NCI-H1436 (cell line): ENCODE results near the gene PTGIS.
"Not testable (repeated sequence)": the region's sequence is repeated elsewhere in the genome, so short reads cannot be mapped to it uniquely, and the experiment has no call there.

Experiments used
- DNase-seq: peaks from one replicate; lab custom pipeline; 2025; lab: John Stamatoyannopoulos, UW

Gene PTGIS

DNA sequence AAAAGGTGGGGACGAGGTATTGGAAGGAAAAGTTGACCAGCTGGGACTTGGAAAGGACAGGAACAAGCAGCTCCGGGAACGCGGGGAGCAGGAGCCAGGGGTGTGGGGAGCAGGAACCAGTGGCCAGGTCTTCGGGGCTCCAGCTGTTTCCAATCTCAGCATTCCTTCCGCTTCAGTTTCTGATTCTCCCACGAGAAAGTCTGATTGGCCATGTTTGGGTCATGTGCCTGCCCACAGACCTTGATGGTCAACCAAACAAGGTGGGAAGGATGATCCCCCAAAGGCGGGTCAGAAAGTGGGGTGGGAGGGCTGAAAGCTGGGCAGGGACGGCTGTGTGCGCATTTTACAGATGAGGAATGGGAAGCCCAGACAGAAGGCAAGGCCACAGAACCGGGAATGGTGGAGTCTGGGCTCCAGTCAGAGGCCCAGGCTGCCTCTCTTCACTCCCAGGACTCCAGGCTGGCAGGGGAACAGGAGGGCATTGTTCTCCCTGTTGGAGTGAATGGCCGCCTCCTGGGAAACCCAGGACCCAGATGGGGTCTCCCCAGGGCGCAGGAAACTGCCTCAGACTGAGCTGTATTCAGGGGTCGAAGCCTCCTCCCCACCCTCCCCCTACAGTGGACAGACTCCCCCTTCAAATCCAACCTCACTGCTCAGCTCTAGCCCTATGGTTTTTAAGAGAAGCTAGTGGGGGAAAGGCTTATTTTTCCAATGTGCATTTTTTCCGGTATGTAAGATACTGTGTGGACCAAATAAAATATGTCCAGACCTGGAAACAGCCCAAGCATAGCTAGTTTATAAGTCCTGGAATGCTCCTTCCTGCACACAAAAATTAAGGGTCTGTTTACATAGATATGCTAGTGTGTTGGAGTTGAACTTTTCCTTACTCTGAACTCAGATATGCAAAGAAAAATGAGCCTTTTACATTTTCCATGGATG, 12.2 kb upstream of the PTGIS start:
- DNase-seq = no peak

DNA sequence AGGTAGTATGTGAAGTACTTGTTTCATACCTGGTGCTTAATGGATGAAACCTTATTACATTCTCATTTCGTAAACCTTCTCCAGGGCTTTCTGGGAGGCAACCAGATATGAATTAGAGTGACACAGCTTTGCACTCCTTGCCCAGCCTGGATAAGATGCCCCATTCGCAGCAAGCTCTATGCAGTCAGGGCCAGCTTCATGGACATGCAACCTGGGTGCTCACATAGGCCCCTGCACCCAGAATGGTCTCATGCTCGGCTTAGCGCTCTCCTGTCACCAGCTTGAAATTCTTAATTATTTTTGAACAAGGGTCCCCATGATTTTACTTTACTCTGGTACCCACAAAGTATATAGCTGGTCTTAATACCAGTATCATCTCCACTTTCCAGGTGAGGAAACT, 11.3 kb upstream of the PTGIS start:
- DNase-seq = no peak

DNA sequence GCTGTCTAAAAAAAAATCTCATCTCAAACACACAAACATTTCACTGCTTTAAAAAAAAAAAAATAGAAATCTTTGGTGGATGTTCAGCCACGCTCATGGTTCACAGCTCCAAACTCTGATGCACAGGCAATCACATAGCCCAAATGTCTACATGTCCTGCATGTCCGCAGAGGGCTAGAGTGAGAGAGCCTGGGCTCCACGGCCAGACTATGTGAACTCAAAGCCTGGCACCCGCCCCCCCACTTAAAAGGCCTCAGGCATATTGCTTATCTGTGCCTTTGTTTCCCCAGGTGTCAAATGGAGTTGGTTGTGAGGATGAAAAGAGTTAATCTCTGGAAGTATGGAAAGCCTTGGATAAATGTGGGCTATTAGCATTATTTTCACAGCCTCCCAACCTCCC, 10.5 kb upstream of the PTGIS start:
- no peak for DNase-seq

- no peak for DNase-seq
These were observed 7.7 kb upstream of the PTGIS start for GRCh38 chr20:49575551-49576060.

DNA sequence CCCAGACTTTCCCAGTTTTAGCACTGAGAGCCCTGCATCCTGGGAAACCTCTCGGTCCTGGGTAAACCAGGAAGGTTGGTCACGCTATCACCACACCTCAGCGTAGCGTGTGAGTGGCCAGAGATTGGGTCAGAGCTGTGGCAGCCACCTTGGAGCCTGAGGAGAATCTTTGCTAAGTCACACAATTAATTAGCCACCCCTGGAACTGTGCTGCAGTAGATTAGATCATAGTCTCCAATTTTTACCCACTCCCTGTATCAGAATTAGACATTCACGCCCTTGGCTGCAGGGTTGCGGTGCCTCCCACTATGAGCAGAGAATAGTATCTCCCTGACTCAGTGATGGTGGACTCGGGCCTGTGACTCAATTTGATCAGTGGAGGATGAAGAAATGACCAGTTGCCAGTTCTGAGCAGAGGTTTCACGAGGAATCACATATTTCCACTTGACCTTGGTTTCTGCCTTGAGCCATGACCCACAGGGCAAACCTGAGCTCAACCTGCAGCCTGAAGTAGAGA, 6.0 kb upstream of the PTGIS start:
- no peak for DNase-seq

DNA sequence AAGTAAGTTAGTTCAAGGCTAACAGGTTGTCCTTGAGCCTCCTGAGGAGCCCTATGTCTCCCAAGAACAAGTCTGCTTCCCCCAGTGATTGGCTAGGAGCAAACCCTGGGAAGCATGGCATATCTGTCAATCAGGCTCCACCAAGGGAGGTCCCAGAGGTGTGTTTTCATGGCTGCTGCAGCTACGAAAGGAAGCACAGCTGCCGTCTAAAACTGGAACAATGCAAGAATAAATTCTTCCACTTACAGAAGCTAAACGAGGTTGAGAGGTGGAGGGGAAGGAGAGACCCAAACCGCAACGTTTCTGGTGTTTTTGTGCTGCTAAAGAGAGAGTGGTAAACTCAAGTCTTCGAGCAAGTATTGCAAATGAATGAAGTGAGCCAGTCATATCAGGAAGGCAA, 4.9 kb upstream of the PTGIS start:
- no peak for DNase-seq

DNA sequence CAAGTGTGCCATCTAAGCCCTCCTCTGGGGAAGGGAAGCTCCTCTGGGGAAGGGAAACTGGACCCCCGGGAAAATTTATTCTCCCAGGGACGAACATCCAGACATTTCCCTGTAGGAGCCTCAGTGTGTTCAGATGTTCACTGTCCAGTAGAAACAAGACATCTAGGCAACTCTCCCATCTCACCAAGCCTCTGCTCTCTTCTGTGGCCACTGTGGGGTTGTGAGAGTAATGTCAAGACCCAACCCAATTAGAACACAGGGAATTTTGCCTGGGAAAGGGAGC, 3.6 kb upstream of the PTGIS start:
- DNase-seq = no peak

DNA sequence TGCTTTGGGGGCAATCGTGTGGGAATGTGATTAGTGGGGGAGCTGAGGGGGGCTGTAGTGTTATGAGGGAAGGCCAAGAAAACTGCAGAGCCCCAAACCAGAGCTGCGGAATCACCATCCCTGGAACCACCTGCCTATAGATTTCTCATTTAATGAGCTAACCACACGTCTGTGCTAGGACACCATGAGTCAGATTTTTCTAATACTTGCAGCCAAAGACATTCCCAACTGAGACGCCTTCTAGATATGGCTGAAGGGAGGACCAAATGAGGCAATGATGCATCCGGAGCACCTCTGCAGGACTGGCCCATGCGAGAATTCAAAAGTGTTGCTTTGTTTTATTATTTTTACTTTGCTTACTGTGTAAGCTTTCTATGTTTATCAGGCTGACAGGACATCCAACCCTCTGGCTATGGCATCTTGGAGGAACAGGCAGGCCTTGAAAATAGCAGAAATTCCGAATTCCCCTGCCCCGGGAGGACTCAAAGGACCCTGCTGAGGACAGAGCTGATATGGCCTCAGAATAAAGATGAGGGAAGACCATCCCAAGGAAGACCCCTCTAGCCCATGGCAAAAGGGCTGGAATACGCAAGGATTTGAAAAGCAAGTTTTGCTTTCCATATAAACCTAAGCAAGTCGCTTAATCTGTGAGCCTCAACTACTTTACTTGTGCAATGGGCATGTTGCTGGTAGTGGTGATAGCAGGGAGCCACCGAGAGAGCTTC, 3.1 kb upstream of the PTGIS start:
- DNase-seq = no peak

DNA sequence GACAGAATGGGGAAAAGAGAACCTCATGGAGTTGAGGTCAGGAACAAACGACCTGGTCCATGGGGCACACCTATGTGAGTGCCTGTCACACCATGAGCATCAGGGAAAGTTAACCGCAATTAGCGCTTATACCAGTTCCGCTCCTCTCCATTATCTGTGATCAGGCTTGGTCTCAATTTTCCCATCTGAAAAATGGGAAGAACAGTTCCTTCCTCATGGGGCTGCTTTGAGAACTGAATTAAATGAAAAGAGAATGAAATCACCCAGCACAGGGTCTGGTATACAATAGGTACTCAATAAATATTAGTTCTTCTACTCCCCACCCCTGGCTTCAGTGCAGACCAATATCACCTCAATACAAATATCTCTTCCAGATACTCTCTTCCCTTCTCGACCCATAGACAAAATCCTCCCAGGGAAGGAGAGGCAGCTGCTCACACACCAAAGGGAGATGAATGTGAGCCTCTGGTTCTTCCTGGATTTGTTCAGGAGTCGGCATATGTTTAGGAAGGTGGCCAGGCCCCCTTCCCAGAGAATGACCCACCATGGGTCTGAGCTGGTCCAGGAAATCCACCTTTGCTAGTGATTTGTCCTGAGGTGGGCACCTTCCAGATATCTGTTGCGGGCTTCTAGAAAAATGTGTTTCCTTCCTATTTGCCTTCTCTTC, 2.4 kb upstream of the PTGIS start:
- DNase-seq = no peak

- no peak for DNase-seq
These were observed 1.6 kb upstream of the PTGIS start for GRCh38 chr20:49569411-49570115.

DNA sequence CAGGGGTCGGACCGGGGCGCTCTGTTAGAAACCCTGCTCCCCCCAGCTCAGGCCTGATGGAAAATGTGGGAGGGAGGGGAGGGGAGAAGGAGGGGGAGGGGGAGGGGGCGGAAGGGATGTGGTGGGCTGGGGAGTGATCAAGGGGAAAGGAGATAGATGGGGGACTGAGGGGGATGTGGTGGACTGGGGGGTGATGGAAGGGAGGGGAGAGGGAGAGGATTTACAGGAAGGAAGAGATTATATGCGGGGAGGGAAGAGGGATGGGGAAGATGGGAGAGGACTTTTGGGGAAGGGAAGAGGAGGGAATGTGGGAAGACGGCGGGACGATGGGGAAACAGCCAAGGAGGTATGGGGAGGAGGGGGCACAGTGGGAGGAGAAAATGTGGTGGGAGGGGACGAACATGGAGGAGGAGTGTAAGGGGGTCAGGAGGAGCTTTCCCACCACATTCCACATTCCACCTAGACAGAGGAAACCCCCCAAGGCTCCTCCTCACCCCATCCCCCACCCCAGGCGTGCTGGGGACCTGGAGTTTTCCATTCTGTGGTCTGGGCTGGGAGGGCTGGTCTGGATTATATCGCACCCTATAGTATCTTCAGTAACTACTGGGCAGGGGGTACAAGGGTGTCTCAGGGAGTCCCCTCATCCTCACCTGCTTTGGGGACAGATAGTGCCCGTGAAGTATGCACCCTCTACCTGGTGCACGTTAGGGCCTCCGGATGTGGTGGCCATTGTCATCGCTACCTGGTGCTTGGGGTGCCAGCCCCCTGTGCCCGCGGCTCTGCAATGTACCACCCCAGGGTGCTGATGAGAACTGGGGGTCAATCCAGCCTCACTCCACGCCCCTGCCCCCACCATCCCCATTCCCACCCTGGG, 578 bp upstream of the PTGIS start:
- no peak for DNase-seq

DNA sequence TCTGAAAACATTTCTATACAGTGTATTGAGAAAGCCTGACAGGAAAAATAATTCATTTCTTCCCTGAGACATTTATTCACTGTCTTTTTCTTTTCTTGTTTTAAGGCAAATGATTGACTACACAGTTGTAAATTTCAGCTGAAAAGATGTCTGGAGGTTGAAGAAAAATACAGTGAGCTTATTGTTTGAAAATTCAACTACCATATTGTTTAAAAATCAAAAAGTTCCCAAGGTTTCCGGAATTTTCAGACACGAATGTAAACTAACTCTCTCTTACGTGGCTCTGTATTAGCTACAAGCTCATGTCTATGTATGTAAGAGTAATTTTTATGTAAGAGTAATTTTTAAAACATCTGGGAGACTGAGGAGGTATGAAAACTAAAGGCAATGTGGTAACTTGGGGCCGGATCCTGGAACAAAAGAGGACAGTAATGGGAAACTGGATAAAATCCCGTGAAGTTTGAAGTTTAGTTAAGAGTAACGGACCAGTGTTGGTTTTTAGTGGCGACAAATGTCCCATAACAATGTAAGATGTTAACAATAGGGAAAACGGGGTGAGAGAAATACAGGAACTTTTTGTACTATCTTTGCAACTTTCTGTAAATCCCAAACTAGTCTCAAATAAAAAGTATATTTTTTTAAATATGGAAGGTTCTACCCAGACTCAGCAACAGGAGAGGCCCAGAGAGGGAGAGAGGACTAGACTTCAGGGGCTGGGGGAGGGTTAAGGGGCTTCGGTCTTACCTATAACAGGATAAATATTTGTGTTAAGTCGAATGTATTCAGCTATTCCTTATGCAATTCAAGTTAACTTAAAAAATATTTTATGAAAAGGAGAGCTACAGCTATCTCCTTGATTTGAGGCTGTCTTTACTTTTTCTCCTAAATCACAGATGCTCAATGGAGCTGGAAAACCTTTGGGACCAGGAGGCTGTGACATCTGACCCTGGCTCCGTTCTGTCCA, 1.3 kb downstream of the PTGIS start:
- no peak for DNase-seq

DNA sequence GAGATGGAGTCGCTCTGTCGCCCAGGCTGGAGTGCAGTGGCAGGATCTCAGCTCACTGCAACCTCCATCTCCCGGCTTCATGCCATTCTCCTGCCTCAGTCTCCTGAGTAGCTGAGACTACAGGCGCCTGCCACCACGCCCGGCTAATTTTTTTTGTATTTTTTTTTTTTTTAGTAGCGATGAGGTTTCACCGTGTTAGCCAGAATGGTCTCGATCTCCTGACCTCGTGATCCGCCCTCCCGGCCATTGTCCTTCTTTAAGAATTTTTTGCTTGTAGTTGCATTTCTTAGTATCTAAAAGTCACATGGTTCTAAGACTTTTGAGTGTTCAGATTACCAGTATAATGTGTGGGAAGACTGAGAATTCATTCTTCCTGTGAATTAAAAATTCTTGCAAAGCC, 2.9 kb downstream of the PTGIS start:
- not testable (repeated sequence) for DNase-seq

DNA sequence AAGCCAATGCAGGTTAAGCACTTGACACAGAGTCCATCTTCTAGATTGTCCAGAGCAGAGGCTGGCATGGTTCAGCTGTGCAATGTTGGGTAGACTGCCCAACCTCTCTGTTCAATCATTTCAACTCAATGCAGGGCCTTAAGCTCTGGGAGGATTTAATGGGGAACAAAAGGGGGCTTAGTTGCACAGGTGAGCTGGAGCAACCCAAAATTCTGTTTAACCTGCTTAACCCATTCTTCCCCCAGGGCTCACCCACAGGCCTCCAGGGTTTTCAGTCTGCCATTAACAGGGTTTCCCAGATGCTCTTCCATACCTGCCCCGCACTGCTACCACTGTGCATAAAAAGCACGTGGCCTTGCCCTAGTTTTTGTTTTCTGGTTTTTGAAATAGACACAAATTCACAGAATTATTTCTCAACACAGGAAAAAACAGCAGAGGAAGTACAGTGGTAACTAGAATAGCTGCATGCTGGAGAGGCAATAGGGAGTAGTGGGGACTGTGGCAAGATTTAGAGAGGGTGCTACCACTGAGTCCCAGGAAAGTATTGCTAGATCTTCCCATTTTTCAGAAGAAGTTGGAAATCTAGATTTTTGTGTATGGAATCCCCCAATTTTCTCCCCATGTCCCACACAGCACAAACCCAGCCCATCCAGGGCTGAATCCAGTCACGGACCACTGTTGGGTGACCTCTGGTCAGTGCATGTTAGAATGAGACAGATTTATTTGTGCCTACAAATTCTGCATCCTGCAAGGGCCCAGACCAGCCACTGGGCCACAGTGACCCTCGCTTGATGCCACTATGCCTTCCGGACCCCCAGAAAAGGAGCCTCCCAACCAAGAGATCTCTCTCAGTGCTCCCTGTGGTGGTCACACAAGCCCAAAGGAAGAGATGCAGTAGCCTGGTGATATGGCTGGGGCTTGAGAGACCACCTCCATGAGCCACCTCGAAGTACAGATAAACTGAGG, 4.6 kb downstream of the PTGIS start:
- no peak for DNase-seq

- DNase-seq = no peak
These were observed 5.5 kb downstream of the PTGIS start for GRCh38 chr20:49562311-49563014.

- DNase-seq = no peak
These were observed 6.1 kb downstream of the PTGIS start for GRCh38 chr20:49561806-49562205.

DNA sequence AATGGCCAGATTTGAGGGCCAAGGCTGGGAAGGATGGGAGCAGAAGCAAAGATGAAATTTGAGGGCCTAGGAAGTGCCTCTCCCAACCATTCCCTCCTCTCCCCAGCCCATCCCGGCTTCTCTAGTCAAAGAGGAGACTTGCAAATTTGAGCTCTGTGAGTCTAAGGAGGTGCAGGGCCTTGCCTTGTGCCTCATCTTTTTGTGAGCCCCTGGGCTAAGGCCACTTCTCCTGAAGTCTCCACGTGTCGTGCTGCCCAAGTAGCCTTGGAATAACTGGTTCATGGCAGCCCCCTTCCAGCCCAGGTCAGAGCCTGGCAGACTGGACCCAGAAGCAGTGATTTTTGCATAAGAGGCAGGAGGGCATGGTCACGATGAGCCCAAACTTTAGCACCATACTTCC, 6.7 kb downstream of the PTGIS start:
- no peak for DNase-seq

GRCh38 chr20:49560646-49561045, 7.3 kb downstream of the PTGIS start:
- no peak for DNase-seq
